ENCODE data around the gene RNU6-1. TPM values are rescaled to one million over a fixed set of nuclear protein-coding genes. Genes with fewer than 3 reads are reported as not detected.
A peak's percentile ranks its signal among the peaks of the same experiment; 100 is the strongest.

The RNU6-1 gene
- total RNA-seq, 1 experiment from 2014 or later, result not detected

DNA sequence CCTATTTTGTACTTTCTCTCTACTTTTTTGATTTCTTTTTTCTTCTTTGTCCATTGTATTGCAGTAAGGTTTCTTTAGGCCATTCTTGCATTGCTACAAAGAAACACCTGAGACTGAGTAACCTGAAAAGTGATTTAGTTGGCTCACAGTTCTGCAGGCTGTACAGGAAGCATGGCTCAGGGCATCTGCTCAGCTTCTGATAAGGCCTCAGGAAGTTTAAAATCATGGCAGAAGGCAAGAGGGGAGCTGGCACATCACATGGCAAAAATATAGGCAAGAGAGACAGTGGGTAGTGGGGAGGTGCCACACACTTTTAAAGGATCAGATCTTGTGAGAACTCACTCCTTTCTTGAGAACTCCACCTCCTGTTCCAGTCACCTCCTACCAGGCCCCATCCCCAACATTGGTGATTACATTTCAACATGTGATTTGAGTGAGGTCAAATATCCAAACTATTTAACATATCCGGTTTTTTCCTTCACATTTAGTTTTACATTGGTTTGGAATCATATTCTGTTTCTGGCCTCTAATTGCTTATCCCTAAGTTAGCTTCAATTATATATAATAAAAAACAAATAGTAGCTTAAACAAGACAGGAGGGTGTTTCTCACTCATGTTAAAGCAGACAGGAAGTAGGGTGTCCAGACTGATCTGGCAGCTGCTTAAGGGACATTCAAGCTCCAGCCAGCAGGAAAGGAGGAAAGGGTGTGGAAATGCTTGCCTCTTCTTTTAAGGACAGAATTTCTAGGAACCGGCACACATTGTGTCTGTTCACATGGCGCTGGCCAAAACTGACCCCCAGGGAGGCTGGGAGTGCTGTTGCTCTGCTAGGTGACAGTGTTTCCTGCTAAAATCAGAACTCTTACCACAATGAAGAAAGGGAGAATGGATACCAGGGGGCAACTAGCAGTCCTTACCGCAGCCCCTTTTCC lies 43.4 kb downstream of the RNU6-1 start:
- no peak for DNase-seq (ENCODE audit: low spot score)
- ChIA-PET POLR2A (ENCODE audit: low non-redundant PET) (no interaction called here), CTCF (no interaction called here)
- H3K27me3 ChIP-seq (replicated peaks; ENCODE audit: insufficient read depth, low read depth, low read length, poor library complexity), result no peaks in the 10 kb centered on the region
- BruUV-seq (replicated peaks), result no TSS peak
- H3K27ac ChIP-seq (ENCODE audit: low read depth, low read length, poor library complexity, severe bottlenecking), result no peak overlapping the region
- intact Hi-C loops (cut with micrococcal nuclease; ENCODE audit: unreplicated experiment), result no loop called here
- no peaks in the 10 kb centered on the region for H3K36me3 ChIP-seq (ENCODE audit: insufficient read depth, low read length, poor library complexity, severe bottlenecking)
- H3K9me3 ChIP-seq (ENCODE audit: low read depth, low read length, poor library complexity, severe bottlenecking), result peaks cover 10% of the 10 kb centered on the region
- H3K4me3 ChIP-seq (ENCODE audit: low read depth, low read length, poor library complexity, severe bottlenecking), result no peak overlapping the region
- TF ChIP-seq, protein P1, sequence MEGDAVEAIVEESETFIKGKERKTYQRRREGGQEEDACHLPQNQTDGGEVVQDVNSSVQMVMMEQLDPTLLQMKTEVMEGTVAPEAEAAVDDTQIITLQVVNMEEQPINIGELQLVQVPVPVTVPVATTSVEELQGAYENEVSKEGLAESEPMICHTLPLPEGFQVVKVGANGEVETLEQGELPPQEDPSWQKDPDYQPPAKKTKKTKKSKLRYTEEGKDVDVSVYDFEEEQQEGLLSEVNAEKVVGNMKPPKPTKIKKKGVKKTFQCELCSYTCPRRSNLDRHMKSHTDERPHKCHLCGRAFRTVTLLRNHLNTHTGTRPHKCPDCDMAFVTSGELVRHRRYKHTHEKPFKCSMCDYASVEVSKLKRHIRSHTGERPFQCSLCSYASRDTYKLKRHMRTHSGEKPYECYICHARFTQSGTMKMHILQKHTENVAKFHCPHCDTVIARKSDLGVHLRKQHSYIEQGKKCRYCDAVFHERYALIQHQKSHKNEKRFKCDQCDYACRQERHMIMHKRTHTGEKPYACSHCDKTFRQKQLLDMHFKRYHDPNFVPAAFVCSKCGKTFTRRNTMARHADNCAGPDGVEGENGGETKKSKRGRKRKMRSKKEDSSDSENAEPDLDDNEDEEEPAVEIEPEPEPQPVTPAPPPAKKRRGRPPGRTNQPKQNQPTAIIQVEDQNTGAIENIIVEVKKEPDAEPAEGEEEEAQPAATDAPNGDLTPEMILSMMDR (conservative IDR thresholded peaks at IDR 0.05; ENCODE audit: low read depth, low read length), result no peak
- TF ChIP-seq EZH2 (IDR thresholded peaks at IDR 0.05; ENCODE audit: borderline replicate concordance, low read depth, low read length, poor library complexity, severe bottlenecking), result no peak
- peaks cover 29% of the 10 kb centered on the region for H3K4me1 ChIP-seq (ENCODE audit: insufficient read depth, low read length, poor library complexity, severe bottlenecking)

DNA sequence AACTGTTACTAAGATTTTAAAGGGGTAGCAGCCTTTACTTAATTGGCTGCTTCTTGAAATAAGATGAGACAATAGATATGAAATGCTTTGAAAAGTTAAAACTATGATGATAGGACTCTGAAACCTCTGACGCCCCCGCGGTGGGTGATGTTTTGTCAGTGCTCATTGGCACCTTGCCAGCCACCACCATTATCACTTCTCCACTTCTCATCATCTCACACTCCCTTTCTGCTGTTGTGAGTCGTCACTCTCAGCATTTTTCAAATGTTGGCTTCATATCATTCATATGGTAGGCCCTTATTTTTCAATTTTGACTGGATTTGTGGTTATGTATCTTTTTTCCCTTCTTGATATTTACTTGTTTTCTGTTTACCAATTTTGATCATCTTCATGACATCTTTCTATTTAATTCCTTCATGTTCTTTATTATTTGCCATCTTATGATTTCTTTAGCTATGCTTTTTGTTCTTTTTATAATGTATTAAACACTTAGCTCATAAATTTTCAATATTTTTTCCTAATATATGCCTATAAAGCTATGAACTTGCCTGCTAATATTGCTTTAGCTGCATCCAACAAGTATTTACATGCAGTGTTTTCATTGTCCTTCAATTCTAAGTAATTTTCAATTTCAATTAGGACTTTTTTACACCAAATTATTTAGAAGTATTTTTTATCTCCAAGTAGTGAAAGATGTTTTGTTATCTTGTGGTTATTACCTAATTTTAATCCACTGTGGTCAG lies 44.8 kb downstream of the RNU6-1 start:
- BruUV-seq (replicated peaks), result no TSS peak
- intact Hi-C loops (cut with micrococcal nuclease; ENCODE audit: unreplicated experiment), result no loop called here
- H3K27ac ChIP-seq (ENCODE audit: low read depth, low read length, poor library complexity, severe bottlenecking), result no peak overlapping the region
- CTCF ChIA-PET, result no interaction called here
- TF ChIP-seq, protein P1 (conservative IDR thresholded peaks at IDR 0.05; ENCODE audit: low read depth, low read length), result no peak
- TF ChIP-seq EZH2 (IDR thresholded peaks at IDR 0.05; ENCODE audit: borderline replicate concordance, low read depth, low read length, poor library complexity, severe bottlenecking), result no peak
- peaks cover 10% of the 10 kb centered on the region for H3K9me3 ChIP-seq (ENCODE audit: low read depth, low read length, poor library complexity, severe bottlenecking)
- H3K4me3 ChIP-seq (ENCODE audit: low read depth, low read length, poor library complexity, severe bottlenecking), result no peak overlapping the region
- H3K36me3 ChIP-seq (ENCODE audit: insufficient read depth, low read length, poor library complexity, severe bottlenecking), result no peaks in the 10 kb centered on the region
- no peaks in the 10 kb centered on the region for H3K27me3 ChIP-seq (replicated peaks; ENCODE audit: insufficient read depth, low read depth, low read length, poor library complexity)
- DNase-seq (ENCODE audit: low spot score), result no peak
- H3K4me1 ChIP-seq (ENCODE audit: insufficient read depth, low read length, poor library complexity, severe bottlenecking), result peaks cover 27% of the 10 kb centered on the region
- POLR2A ChIA-PET (ENCODE audit: low non-redundant PET), result no interaction called here

DNA sequence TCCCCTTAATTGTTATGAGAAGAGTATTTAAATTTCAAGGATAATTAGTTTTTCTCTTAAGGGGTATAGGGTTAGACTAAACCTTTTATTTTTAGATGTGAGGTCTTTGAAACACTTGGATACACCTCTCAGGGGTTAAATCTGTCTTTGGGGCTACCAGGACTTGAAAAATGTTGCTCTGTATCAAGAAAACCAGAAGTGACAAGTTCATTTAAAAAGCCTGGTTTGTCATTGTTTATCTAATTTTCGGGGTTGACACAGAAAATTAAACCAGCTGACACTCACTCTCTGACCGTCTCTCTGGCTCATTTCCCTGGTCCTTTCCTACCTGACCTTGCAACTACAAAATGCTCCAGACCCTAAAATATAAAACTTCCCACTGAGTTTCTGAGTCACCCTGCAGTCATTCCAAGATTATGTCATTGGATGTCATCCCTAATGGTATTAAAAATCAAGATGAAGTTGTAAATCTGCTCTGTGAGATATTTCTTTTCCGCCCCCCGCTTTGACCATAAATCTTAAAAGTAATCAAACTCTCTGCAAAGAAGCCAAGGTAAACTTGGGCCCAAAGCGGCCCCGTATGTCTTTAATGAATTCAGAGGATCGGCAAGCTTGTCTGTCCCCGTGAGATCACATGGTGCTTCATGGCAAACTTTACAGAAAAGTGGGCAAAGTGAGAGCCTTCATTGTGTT lies 47.4 kb downstream of the RNU6-1 start:
- DNase-seq (ENCODE audit: low spot score), result peak; percentile 54
- Histone ChIP-seq H3K4me1 (ENCODE audit: insufficient read depth, low read length, poor library complexity, severe bottlenecking) (peaks cover 22% of the 10 kb centered on the region), H3K9me3 (ENCODE audit: low read depth, low read length, poor library complexity, severe bottlenecking) (peaks cover 10% of the 10 kb centered on the region), H3K4me3 (ENCODE audit: low read depth, low read length, poor library complexity, severe bottlenecking) (no peak overlapping the region), H3K27me3 (replicated peaks; ENCODE audit: insufficient read depth, low read depth, low read length, poor library complexity) (no peaks in the 10 kb centered on the region), H3K27ac (ENCODE audit: low read depth, low read length, poor library complexity, severe bottlenecking) (no peak overlapping the region), H3K36me3 (ENCODE audit: insufficient read depth, low read length, poor library complexity, severe bottlenecking) (no peaks in the 10 kb centered on the region)
- TF ChIP-seq EZH2 (IDR thresholded peaks at IDR 0.05; ENCODE audit: borderline replicate concordance, low read depth, low read length, poor library complexity, severe bottlenecking), result no peak
- TF ChIP-seq, protein P1 (conservative IDR thresholded peaks at IDR 0.05; ENCODE audit: low read depth, low read length), result no peak
- POLR2A ChIA-PET (ENCODE audit: low non-redundant PET), result no interaction called here
- CTCF ChIA-PET, result no interaction called here
- BruUV-seq (replicated peaks), result no TSS peak
- intact Hi-C loops (cut with micrococcal nuclease; ENCODE audit: unreplicated experiment), result no loop called here

Measured in A673 (cell line).